Coronary artery (tissue), 2 donors: ENCODE data around the gene ZNF764.
"Not testable (repeated sequence)": the region's sequence is repeated elsewhere in the genome, so short reads cannot be mapped to it uniquely, and the experiment has no call there.

ENCODE experiments used
- DNase-seq: peaks from one replicate; pipeline ENCODE4 v3.0.0-alpha.2; 2017; ENCODE audit warnings: low spot score
- H3K27ac ChIP-seq, 2 donors: fragments of 200-600 bp; sonication (generic); one replicate each; pipeline ENCODE4 v1.5.1; 2016 to 2019
- H3K4me3 ChIP-seq: fragments of 200-600 bp; sonication (generic); 2 replicates; pipeline ENCODE4 v1.5.1; 2016; ENCODE audit warnings: mild to moderate bottlenecking, moderate library complexity
- CTCF ChIP-seq: fragments of 200-600 bp; sonication (generic); IDR thresholded peaks from one replicate; pipeline ENCODE4 v1.5.1; 2019; ENCODE audit warnings: antibody characterized with exemption

The ZNF764 gene

DNA sequence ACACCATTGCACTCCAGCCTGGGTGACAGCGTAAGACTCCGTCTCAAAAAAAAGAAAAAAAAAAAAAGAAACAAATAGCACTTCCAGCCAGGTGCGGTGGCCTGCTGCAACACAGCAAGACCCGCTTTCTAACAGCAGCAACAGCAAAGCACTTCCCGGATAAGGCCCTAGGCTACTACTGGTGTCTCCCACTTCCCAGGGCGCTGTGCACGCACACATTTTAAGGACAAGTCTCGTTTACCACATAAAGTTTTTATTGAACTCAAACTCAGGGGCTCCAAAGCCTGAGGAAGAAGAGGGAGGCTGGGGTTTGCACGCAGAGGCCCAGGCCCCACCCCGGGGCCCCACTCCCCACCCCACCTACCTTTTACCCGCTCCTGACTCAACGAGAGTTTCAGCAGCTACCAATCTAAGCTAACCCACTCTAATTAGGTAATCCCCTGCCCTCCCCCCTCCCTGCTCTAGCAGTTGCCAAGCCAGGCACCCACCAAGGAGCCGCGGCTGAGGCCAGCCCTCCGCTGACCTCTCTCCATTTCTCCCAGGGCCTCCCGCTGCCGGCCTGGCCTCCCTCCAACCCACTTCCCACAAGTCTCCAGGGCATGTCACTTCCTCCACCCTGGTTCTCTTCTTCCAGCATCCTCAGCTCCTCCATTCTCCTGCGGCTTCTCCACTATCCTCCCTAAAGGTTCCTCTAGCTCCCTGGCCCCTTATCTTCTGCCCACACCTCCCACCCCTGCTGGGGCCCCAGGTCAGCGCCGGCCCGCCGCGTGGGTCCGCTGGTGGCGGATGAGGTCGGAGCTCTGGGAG, 34.2 kb downstream of the ZNF764 start:
- no peak for TF ChIP-seq CTCF
- DNase-seq, result no peak
- Histone ChIP-seq H3K27ac (no peak overlapping the region), H3K4me3 (no peak overlapping the region)

DNA sequence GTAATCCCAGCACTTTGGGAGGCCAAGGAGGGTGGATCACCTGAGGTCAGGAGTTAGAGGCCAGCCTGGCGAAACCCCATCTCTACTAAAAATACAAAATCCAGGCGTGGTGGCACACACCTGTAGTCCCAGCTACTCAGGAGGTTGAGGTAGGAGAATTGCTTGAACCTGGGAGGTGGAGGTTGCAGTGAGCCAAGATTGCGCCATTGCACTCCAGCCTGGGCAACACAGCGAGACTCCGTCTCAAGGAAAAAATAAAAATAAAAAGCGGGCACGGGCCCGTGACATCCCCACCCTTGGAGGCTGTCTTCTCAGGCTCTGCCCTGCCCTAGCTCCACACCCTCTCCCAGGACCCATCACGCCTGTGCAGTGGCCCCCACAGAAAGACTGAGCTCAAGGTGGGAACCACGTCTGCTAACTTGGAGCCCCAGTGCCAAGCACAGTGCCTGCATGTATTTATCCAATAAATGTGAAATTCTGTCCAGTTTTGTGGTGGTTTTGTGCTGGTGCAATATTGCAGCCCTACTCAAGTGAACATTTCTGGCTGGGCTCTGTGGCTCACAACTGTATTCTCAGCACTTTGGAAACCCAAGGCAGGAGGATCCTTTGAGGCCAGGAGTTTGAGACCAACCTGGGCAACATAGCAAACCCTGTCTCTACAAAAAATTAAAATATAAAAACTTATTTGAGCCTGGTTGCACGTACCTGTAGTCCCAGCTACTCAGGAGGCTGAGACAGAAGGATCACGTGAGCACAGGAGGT, 35.3 kb downstream of the ZNF764 start:
- not testable (repeated sequence) for H3K27ac ChIP-seq, DNase-seq, H3K4me3 ChIP-seq

DNA sequence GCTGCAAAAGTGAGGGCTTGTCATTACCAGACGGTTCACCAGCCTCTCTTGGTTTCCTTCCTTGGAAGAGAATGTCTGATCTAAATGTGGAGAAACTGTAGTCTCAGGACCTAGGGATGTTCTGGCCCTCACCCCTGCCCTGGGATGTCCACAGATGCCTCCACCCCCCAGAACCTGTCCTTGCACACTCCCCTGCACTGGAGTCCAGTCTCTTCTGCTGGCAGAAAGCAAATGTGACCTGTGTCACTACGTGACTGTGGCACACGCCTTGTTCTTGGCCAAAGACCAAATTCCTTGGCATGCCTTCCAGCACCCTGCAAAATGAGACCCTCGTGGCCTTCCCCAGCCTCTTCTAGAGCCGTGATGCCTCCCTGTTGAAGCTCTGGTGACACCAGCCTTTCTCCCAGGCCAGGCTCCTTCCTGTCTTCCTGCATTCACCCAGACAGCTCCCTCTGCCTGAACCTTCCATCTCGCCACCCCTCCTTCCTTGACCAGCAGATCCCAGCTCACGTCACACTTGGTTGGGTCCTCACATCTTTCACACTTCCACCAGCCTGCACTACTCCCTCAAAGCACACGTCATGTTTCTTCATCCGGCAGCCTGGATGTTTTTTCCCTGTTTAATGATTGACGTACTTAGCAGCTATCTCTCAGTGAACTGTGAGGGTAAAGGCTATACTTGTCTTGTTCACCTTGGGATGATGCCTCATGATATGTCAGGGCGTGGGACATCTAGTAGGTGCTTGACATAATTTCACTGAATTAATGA, 36.1 kb downstream of the ZNF764 start:
- Histone ChIP-seq H3K4me3 (no peak overlapping the region), H3K27ac (no peak overlapping the region)
- peak; percentile 63 for DNase-seq
- TF ChIP-seq CTCF, result no peak

DNA sequence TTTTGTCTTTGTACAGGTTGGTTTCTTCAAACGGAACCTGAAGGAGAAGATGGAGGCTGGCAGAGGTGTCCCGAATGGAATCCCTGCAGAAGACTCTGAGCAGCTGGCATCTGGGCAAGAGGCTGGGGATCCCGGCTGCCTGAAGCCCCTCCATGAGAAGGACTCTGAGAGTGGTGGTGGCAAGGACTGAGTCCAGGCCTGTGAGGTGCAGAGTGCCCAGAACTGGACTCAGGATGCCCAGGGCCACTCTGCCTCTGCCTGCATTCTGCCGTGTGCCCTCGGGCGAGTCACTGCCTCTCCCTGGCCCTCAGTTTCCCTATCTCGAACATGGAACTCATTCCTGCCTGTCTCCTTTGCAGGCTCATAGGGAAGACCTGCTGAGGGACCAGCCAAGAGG, 36.7 kb downstream of the ZNF764 start:
- no peak for DNase-seq

GRCh38 chr16:30519120-30520049, 38.8 kb downstream of the ZNF764 start:
- Histone ChIP-seq H3K27ac (no peak overlapping the region), H3K4me3 (no peak overlapping the region)
- no peak for TF ChIP-seq CTCF
- DNase-seq, result peak; percentile 56

More for the DNA sequence above, 36.7 kb downstream of the ZNF764 start:
- no peak overlapping the region for H3K4me3 ChIP-seq
- TF ChIP-seq CTCF, result no peak
- no peak overlapping the region for H3K27ac ChIP-seq

DNA sequence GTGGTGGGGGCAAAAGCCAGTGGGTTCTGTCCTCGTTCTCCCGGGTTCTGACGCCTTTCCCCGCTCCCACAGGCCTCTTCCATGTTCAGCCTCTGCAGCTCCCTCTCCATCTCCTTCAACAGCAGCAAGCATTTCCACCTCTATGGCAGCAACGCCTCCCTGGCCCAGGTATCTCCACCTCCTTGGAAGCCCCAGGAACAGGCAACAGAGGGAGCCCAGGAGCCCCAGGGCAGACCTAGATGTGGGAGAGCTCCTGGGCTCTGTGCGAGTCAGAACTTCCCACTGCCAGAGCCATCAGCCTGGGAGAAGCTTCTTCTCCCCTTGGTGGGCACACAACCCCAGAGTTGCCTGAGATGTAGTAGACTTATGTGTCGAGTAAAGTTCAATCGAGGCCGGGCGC, 39.6 kb downstream of the ZNF764 start:
- peak; percentile 67 for DNase-seq
- H3K4me3 ChIP-seq, result no peak overlapping the region
- H3K27ac ChIP-seq, result no peak overlapping the region
- TF ChIP-seq CTCF, result no peak
